Trophoblast cell (in vitro differentiated cells and primary cell): Measurements from ENCODE around the gene TNFRSF21.

Source experiments
- DNase-seq, 2 donors: peaks; one replicate each; pipeline ENCODE4 v3.0.0-alpha.2; 2016
- H2AFZ ChIP-seq: 2 replicates; pipeline ENCODE4 v1.6.1; 2013; ENCODE audit warnings: low read length, moderate library complexity, mild to moderate bottlenecking; ENCODE audit not compliant: insufficient read depth, poor library complexity
- H2AK5ac ChIP-seq: 2 replicates; pipeline ENCODE4 v1.6.1; 2013; ENCODE audit warnings: mild to moderate bottlenecking, low read length
- H2BK120ac ChIP-seq: 2 replicates; pipeline ENCODE4 v1.6.1; 2013; ENCODE audit warnings: low read length, mild to moderate bottlenecking, moderate library complexity; ENCODE audit not compliant: insufficient read depth, poor library complexity
- H2BK12ac ChIP-seq: 2 replicates; pipeline ENCODE4 v1.6.1; 2013; ENCODE audit warnings: mild to moderate bottlenecking, low read length, moderate library complexity
- H2BK5ac ChIP-seq: 2 replicates; pipeline ENCODE4 v1.6.1; 2013; ENCODE audit warnings: low read length, low read depth, moderate library complexity, mild to moderate bottlenecking; ENCODE audit not compliant: poor library complexity
- H3K14ac ChIP-seq: 2 replicates; pipeline ENCODE4 v1.6.1; 2013; ENCODE audit warnings: mild to moderate bottlenecking, low read length
- H3K18ac ChIP-seq: 2 replicates; pipeline ENCODE4 v1.6.1; 2013; ENCODE audit warnings: mild to moderate bottlenecking, low read length
- H3K23ac ChIP-seq: 2 replicates; pipeline ENCODE4 v1.6.1; 2013; ENCODE audit warnings: low read length
- H3K27ac ChIP-seq: 2 replicates; pipeline ENCODE4 v1.5.1; 2013; ENCODE audit warnings: low read depth, mild to moderate bottlenecking, inconsistent platforms, low read length, moderate library complexity
- H3K27me3 ChIP-seq: 2 replicates; pipeline ENCODE4 v1.6.1; 2013; ENCODE audit warnings: inconsistent platforms, mild to moderate bottlenecking, low read length, moderate library complexity; ENCODE audit not compliant: insufficient read depth
- H3K36me3 ChIP-seq, 2 experiments: 1 replicate in 1 of 2; 2 replicates in 1 of 2; pipeline ENCODE4 v1.6.1; 2013; ENCODE audit warnings: low read length in 2 of 2, mild to moderate bottlenecking in 2 of 2, moderate library complexity in 1 of 2; ENCODE audit not compliant: insufficient read depth in 2 of 2, control insufficient read depth in 1 of 2
- H3K4ac ChIP-seq: 2 replicates; pipeline ENCODE4 v1.6.1; 2013; ENCODE audit warnings: low read depth, mild to moderate bottlenecking, low read length, moderate library complexity
- H3K4me1 ChIP-seq, 2 experiments: 1 replicate in 1 of 2; 2 replicates in 1 of 2; pipeline ENCODE4 v1.6.1; 2013; ENCODE audit warnings: low read length in 2 of 2, mild to moderate bottlenecking in 2 of 2, moderate library complexity in 1 of 2; ENCODE audit not compliant: insufficient read depth in 2 of 2, control insufficient read depth in 1 of 2
- H3K4me2 ChIP-seq: 2 replicates; pipeline ENCODE4 v1.6.1; 2013; ENCODE audit warnings: inconsistent platforms, mild to moderate bottlenecking, low read length, moderate library complexity
- H3K4me3 ChIP-seq: 2 replicates; pipeline ENCODE4 v1.5.1; 2013; ENCODE audit warnings: mild to moderate bottlenecking, low read depth, low read length, inconsistent platforms
- H3K79me1 ChIP-seq: one replicate; pipeline ENCODE4 v1.6.1; 2013; ENCODE audit warnings: low read length
- H3K79me2 ChIP-seq: 2 replicates; pipeline ENCODE4 v1.6.1; 2013; ENCODE audit warnings: low read length, mild to moderate bottlenecking; ENCODE audit not compliant: control insufficient read depth, insufficient read depth, poor library complexity
- H3K9ac ChIP-seq: 2 replicates; pipeline ENCODE4 v1.6.1; 2013; ENCODE audit warnings: mild to moderate bottlenecking, low read length
- H3K9me3 ChIP-seq: 2 replicates; pipeline ENCODE4 v1.6.1; 2013; ENCODE audit warnings: low read depth, mild to moderate bottlenecking, control low read depth, inconsistent platforms, low read length; ENCODE audit not compliant: insufficient read depth
- H4K12ac ChIP-seq: 2 replicates; pipeline ENCODE4 v1.6.1; 2013; ENCODE audit warnings: low read depth, mild to moderate bottlenecking, low read length, moderate library complexity
- H4K8ac ChIP-seq: 2 replicates; pipeline ENCODE4 v1.6.1; 2013; ENCODE audit warnings: low read depth, mild to moderate bottlenecking, low read length, moderate library complexity
- H4K91ac ChIP-seq: one replicate; pipeline ENCODE4 v1.6.1; 2013; ENCODE audit warnings: low read depth, mild to moderate bottlenecking, low read length, moderate library complexity
- WGBS: extraction: QIAGEN DNeasy Blood & Tissue Kit; methylation state at CpG from one replicate; pipeline ENCODE4 v1.1.7; 2013; ENCODE audit warnings: missing lambda C conversion rate; ENCODE audit not compliant: insufficient read length, insufficient coverage; ENCODE audit errors: extremely low coverage; 5-methylcytosine and 5-hydroxymethylcytosine counted together

TNFRSF21 gene

DNA sequence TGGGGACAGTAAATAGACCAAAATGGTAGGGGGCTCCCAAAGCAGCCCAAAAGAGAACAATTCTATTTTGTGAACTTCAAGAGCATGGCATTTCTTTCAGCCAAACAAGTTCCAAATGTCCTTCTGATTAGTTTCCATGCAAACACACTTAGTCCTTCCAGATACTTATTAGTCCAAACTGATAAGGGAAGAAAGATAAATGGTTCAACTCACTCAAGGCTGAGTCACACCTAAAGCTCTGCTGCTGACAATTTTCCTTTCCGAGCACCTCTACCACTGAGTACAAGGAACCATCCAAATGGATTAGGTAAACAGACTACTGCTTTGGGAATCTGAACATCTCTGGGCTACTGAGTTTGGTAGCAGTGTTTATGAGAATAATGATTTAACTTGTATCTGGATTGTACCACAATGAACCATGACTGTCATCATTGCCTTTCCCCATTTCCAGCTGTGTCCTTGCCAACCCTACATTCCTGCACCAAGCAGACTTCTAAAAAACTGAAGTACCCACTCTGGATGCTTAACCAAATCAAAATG lies 71.2 kb downstream of the TNFRSF21 start:
- WGBS: no CpG with 5 or more reads among the region's 1 CpG

DNA sequence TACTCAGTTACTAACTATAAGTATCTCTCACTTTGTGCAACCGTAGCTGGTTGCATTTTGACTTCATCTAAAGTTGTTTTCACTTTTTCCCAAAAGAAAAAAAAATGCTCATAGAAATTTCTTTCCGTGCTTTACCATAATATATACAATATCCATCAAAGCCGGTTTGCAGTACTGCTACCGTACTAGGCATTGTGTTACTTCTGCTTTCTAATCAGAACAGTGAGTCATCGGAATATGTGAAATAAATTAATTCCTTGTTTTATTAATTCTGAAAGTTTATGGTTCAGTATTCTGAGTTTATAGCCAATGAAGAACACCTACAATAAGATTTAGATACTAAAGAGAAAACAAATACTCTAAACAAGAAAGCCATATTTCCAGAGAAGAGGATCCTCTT lies 72.5 kb downstream of the TNFRSF21 start:
- Histone ChIP-seq H3K4me3 (no peak overlapping the region), H3K18ac (no peak overlapping the region), H2AK5ac (no peak overlapping the region), H3K79me1 (peaks cover 4% of the 10 kb centered on the region), H3K4me1 (peaks cover 8 to 26% of the 10 kb centered on the region in 2 experiments), H3K79me2 (peaks cover 1% of the 10 kb centered on the region), H2BK5ac (no peak overlapping the region), H4K8ac (no peak overlapping the region), H3K36me3 (peaks cover 10 to 27% of the 10 kb centered on the region in 2 experiments), H3K27me3 (no peaks in the 10 kb centered on the region), H3K23ac (no peak overlapping the region), H2BK12ac (no peak overlapping the region), H3K4me2 (no peak overlapping the region), H4K91ac (no peak overlapping the region), H3K27ac (no peak overlapping the region), H2BK120ac (no peak overlapping the region), H3K14ac (no peak overlapping the region), H2AFZ (no peak overlapping the region), H4K12ac (no peak overlapping the region), H3K4ac (no peak overlapping the region), H3K9me3 (no peaks in the 10 kb centered on the region), H3K9ac (no peak overlapping the region)
- DNase-seq: no peak
- no CpG with 5 or more reads among the region's 5 CpGs for WGBS

More for the DNA sequence above, 71.2 kb downstream of the TNFRSF21 start:
- Histone ChIP-seq H3K4me3 (no peak overlapping the region), H3K79me1 (peaks cover 4% of the 10 kb centered on the region), H3K4me1 (peaks cover 8 to 24% of the 10 kb centered on the region in 2 experiments), H2BK12ac (no peak overlapping the region), H3K4me2 (no peak overlapping the region), H2BK5ac (no peak overlapping the region), H2BK120ac (no peak overlapping the region), H3K9me3 (no peaks in the 10 kb centered on the region), H4K12ac (no peak overlapping the region), H3K18ac (no peak overlapping the region), H3K27ac (peak overlapping the region; percentile 54), H3K79me2 (peaks cover 1% of the 10 kb centered on the region), H3K14ac (no peak overlapping the region), H3K36me3 (peaks cover 5 to 23% of the 10 kb centered on the region in 2 experiments), H4K91ac (no peak overlapping the region), H2AFZ (no peak overlapping the region), H3K4ac (no peak overlapping the region), H4K8ac (no peak overlapping the region), H3K27me3 (no peaks in the 10 kb centered on the region), H3K23ac (no peak overlapping the region), H2AK5ac (no peak overlapping the region), H3K9ac (no peak overlapping the region)
- DNase-seq: peak; percentile 32 to 67

DNA sequence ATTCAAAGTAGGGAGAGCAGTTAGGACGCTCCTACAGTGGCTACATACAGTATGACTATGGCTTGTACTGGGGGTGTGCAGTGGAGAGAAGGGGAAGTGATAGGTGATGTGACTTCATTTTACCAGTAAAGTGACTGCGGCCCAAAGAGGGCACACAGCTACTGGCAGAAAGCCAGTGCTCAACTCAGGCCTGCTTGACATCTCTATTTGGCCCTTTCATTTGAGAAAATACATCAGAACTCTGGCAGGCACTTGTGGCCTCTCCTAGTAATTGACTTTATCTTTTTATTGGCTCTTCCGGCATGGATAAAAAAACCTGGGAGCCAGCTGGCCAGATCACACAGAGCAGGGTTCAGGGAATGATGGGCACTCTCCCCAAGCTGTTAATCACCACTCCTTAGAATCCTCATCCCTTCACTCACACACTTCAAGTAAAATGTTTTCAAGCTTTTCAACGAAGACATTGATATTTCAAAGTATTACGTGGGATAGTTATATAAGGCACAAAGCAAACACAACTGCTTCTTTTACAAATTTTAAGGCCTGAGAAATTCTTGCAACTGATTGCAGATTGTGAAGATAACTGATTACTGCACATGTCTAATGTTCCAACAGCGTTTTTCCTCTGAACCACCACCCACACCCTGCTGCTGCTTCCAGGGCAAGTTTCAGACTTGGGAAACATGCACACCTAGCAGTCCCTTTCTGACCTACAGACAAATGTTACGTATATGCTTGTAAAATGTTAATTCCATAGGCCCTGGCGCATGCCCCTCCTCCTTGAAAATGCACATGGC lies 73.5 kb downstream of the TNFRSF21 start:
- no peak overlapping the region for H3K23ac ChIP-seq
- peak overlapping the region; percentile 2 for H4K8ac ChIP-seq
- H4K12ac ChIP-seq: no peak overlapping the region
- H2BK12ac ChIP-seq: peak overlapping the region; percentile 67
- no peak overlapping the region for H3K4me3 ChIP-seq
- no peak for DNase-seq
- WGBS: no CpG with 5 or more reads among the region's 8 CpGs
- peak overlapping the region; percentile 49 for H3K9ac ChIP-seq
- no peak overlapping the region for H2AFZ ChIP-seq
- H3K27ac ChIP-seq: no peak overlapping the region
- no peaks in the 10 kb centered on the region for H3K79me2 ChIP-seq
- H2BK5ac ChIP-seq: no peak overlapping the region
- H3K14ac ChIP-seq: peak overlapping the region; percentile 17
- peak overlapping the region; percentile 81 for H3K18ac ChIP-seq
- H3K27me3 ChIP-seq: no peaks in the 10 kb centered on the region
- no peak overlapping the region for H3K4me2 ChIP-seq
- peaks cover 2% of the 10 kb centered on the region for H3K79me1 ChIP-seq
- no peak overlapping the region for H2BK120ac ChIP-seq
- peaks cover 10 to 31% of the 10 kb centered on the region in 2 experiments for H3K36me3 ChIP-seq
- H3K4me1 ChIP-seq: peaks cover 5 to 24% of the 10 kb centered on the region in 2 experiments
- no peak overlapping the region for H4K91ac ChIP-seq
- H3K9me3 ChIP-seq: no peaks in the 10 kb centered on the region
- peak overlapping the region; percentile 21 for H3K4ac ChIP-seq
- no peak overlapping the region for H2AK5ac ChIP-seq

DNA sequence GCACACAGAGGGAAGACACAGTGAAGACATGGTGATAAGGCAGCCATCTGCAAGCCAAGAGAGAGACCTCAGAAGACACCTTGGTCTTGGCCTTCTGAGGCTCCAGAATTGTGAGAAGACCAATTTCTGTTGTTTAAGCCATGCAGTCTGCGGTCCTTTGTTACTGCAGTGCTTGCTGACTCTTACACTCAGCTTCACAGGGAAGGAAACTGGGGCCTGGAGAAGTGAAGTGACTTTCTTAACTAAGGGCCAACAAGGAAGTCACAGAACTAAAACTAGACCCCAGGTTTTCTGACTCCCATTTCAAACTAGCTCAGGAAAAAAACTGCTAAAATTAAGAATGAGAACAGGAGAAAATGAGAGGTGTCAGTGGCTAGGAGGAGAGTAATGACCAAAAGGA lies 74.3 kb downstream of the TNFRSF21 start:
- WGBS: no CpG with 5 or more reads among the region's 1 CpG
- no peak overlapping the region for H3K4me2 ChIP-seq

More for the DNA sequence above, 74.3 kb downstream of the TNFRSF21 start:
- H2BK120ac ChIP-seq: no peak overlapping the region
- no peaks in the 10 kb centered on the region for H3K27me3 ChIP-seq
- H2AFZ ChIP-seq: no peak overlapping the region
- no peak overlapping the region for H3K27ac ChIP-seq
- no peak overlapping the region for H4K91ac ChIP-seq
- no peak overlapping the region for H2BK5ac ChIP-seq
- no peaks in the 10 kb centered on the region for H3K9me3 ChIP-seq
- H3K18ac ChIP-seq: peak overlapping the region; percentile 80
- H3K79me1 ChIP-seq: peaks cover under 1% of the 10 kb centered on the region
- no peak overlapping the region for H3K23ac ChIP-seq
- H3K4me1 ChIP-seq: peaks cover 4 to 22% of the 10 kb centered on the region in 2 experiments
- H2BK12ac ChIP-seq: peak overlapping the region; percentile 77
- H3K4me3 ChIP-seq: no peak overlapping the region
- DNase-seq: no peak
- H4K8ac ChIP-seq: no peak overlapping the region
- H4K12ac ChIP-seq: no peak overlapping the region
- no peaks in the 10 kb centered on the region for H3K79me2 ChIP-seq
- no peak overlapping the region for H3K14ac ChIP-seq
- peaks cover 10 to 34% of the 10 kb centered on the region in 2 experiments for H3K36me3 ChIP-seq
- no peak overlapping the region for H2AK5ac ChIP-seq
- H3K4ac ChIP-seq: no peak overlapping the region
- no peak overlapping the region for H3K9ac ChIP-seq
